DMS153 (cell line): ENCODE measurements around the gene COX18.

Source experiments
- DNase-seq: peaks from one replicate; lab custom pipeline; 2025; lab: John Stamatoyannopoulos, UW

The COX18 gene

DNA sequence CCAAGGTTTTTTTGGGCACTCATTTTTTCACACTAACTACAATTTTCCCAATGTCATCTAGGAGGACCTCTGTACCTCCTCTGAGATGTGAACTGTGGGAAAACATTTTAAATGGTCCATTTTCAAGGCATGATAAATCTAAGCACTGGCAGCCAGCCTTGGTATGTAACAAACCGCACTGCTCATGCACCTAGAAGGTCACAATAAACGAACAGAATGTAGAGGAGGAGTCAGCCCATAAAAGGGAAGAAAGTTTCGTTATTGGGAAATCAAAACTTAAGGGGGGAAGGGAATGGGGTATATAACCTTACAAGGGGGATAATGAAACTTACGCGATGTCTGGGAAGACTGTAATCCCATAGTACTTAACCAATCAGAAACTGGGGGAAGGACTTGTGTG, 16.4 kb downstream of the COX18 start:
- no peak for DNase-seq

DNA sequence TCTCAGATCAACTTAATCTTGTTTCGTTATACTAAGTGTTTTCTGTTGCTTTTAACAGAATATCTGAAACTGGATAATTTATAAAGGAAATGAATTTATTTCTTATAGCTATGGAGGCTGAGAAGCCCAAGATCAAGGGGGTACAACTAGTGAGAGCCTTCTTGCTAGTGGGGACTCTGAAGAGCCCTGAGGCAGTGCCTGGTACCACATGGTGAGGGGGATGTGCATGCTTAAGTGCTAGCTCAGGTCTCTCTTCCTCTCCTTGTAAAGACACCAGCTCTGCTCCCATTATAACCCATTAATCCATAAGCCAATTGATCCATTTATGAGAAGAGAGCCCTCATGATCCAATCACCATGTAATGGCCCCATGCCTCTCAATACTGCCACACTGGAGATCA, 17.9 kb downstream of the COX18 start:
- no peak for DNase-seq

DNA sequence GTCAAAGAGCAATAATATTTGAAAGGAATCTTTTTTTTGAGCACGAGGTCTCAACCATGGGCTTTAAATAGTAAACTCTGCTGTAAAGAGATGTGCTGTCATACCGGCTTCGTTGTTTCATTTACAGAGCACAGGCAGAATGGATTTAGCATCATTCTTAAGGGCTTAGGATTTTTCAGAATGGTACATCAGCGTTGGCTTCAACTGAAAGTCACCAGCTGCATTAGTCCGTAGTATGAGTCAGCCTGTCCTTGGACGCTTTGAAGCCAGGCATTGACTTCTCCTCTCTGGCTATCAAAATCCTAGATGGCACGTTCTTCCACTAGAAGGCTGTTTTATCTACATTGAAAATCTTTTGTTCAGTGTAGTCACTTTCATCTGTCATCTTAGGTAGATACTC, 23.6 kb downstream of the COX18 start:
- DNase-seq = no peak

DNA sequence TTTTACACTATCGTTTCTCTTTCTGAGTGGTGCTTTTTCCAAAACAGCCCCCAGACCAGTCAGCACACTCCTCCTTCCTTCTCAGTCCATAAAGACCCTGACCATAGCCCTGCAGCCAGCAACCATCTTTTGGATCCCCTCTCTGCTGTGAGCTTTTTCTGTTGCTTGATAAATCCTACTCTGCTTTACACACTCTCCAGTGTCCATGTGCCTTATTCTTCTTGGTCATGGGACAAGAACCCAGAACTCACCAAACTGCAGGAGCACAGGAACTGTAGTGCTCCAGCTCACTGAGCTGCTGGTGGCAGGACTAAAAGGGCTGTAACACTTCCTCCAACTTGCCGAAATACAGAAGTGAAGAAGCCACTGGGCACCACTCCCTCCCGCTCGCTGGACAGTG, 32.5 kb downstream of the COX18 start:
- no peak for DNase-seq

DNA sequence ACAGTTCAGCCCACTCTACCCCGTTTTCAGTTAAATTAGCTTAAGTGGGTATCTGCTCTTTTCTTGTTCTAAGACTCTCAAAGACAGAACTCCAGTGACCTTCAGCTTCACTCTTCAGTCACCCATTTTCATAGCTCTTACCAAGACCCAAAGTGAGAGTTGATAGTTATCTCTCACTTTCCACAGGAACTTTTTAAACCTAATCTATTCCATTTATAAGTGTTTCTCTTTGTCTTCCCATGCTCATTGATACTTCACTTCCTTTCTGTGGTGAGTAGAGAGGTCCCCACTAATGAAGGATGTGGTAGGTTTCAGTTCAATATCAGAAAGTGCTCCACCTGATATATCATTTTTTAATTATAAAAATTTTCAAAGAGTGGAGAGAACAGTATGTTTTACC, 33.4 kb downstream of the COX18 start:
- no peak for DNase-seq

DNA sequence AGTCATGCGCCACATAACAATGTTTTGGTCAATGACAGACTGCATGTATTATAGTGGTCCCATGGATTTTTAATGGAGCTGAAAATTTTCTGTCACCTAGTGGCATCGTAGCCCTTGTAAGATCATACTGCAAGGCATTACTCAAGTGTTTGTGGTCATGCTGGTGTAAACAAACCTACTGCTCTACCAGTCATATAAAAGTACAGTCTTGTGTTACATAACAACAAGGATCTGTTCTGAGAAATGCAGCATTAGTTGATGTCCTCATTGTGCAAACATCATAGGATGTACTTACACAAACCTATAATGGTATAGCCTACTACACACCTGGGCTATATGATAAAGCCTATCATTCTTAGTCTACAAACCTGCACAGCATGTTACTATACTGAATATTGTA, 34.6 kb downstream of the COX18 start:
- DNase-seq = no peak

DNA sequence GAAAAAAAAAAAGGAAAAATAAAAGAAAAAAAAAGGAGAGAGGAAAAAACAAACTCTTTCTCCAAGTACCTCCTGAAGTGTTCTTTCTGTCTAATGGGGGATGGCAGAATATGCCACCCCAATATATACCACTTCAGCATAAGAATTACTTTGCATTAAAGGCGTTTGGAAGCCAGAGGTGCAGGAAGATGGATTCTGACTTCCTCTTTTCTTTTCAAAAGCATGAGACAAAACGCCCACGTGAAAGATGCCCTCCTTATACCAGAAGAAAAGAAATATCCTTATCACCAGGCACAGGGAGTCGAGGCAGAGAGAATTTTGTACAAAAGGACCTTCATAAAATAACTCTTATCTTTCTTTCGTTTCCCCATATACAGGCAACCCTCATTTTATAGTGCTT, 40.9 kb downstream of the COX18 start:
- DNase-seq = no peak

DNA sequence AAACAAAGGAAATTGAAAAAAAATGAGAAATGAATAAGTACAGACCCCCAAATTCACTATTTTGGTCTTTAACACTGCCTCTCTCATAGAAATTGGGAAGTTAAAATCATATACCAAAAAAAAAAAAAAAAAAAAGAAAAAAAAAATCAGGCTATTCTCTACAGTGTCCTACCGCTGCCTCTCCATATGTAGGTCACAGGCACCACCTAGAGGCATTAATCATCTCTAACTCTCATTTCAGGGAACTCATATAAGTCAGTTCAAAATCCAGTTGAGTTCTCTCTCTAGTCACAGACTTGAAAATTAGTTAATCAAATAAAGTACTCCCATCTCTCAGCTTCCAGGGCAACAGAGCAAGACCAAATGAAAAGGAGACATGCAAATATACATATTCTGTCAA, 47.9 kb downstream of the COX18 start:
- DNase-seq = no peak

DNA sequence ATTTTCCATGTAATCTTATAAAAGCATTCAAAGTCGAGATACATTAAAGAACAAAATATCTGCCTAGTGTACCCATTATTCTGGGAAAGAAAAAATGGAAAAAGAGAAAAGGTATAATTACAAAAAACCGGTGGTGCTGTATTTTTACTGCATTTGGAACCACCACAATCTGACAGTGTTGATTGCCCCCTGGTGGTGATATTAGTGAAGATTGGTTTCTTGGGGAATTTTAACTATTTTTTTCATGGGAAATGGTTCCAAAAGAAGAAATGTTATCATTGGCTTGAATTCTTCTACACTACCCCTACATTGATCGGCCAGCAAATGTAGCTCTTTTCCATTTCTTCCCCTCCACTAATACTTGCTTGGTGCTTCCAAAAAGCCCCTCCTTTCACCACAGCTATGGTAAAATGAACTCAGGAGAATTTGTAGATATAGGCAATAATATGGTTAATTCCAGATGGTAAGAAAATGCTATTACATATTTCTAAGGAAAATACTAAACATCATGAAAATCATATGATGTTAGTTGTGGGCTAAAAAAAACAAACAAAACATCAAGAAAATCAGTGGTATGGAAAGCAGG, 50.0 kb downstream of the COX18 start:
- DNase-seq = no peak

DNA sequence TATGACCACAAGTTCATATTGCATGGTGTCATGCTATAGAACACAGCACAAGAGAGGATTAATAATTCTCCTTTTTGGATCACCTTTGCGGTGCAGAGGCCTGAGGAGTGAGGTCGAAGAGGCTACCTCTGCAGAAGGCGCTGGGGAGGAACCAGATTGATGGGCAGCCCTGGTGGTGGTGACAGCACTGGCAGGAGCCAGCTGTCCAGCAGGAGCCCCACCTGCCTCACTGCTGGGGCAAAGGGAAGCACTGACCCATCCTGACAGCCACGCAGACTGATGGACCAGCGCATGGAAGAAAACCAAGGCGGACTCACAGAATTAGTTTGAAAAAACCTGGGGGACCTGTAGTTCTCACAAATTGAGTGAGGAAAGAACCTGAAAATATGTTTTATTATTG, 50.9 kb downstream of the COX18 start:
- no peak for DNase-seq

DNA sequence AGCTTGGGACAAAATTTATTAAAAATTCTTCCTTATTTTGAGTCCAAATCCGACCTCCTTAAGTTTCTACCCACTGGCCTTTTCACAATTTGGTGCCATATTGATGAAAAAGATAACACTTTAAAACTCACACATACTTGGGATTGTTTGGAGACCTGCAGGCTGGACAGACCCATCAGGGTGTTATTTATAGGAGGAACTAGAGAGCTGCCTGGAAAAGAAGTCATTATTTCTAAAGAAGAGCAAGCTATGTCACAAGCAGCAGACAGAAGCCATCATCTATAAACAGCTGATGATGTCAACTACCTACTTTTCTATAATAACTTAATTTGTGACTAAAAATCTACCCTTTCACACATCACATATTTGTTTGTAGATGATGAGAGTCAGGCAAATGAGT, 56.2 kb downstream of the COX18 start:
- no peak for DNase-seq

DNA sequence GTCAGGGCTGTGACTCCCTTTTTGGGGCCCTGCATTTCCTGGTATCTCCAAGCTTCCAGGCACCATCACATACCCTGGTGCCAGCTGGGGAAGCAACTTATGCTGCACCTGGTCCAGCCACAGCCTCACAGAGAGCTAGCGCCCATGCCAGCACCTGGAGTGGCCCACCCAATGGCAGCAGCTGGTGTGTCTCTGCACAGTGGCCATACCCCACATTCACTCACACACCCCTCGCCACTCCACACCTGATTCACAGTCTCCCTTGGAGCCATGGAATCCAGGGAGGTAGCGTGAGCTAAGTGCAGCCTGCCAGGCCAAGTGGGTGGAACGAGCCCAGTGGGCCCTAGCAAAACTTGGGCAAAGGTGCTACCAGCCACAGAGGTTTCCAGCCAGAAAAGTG, 56.8 kb downstream of the COX18 start:
- DNase-seq = no peak

DNA sequence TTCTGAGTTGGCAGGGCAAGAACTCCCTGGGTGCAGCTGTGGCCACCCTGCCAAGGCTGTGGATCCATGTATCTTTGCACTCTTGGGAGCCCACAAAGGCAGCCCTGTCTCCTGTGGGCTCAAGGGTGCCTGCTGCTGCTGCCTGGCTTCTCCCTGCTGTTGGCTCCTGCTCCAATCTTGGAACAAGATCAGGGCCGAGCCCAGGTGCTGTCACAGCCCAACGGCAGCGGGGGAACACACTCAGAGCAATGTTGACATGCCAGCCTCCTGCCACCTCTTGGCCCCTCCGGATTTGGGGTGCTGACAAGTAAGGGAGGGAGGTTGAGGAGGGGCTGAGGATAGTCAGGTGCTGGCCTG, 57.9 kb downstream of the COX18 start:
- DNase-seq = no peak

DNA sequence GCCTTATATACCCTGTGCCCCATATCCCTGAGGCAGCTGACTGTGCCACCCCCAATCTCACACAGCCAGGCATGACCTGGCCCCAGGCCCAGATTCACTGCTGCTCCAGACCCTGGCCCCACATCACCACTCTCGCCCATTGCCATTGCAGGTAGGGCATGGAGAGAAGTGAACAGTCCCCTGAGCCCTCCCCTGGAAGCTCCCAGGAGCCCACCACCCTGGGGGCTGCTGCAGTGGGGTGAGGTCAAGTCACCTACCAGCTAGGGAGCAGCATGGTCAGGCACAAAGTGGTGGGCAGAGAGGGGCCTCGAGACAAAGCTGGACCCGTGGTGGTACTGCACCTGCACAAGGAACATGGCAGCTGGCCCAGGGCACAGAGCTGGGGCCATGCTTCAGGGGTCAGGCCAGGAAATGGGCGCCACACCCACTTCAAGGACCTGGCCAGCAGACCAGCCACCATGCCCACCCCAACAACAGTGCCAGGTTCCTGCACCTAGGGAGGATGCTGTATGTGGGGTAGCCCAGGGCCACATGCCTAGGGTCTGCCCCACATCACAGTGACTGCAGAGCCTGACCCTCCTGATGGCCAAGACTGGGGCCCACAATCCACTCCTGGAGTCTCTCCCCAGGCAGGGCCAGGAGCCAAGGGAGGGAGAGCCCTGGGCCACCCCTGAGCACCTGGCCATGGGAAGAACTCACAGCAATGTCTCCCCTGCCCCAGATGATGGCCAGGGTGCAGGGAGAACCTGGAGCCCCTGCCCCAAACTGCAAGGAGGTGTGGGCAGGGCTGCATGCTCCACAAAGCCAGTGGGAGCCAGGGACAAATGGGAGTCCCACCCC, 58.5 kb downstream of the COX18 start:
- DNase-seq = no peak

DNA sequence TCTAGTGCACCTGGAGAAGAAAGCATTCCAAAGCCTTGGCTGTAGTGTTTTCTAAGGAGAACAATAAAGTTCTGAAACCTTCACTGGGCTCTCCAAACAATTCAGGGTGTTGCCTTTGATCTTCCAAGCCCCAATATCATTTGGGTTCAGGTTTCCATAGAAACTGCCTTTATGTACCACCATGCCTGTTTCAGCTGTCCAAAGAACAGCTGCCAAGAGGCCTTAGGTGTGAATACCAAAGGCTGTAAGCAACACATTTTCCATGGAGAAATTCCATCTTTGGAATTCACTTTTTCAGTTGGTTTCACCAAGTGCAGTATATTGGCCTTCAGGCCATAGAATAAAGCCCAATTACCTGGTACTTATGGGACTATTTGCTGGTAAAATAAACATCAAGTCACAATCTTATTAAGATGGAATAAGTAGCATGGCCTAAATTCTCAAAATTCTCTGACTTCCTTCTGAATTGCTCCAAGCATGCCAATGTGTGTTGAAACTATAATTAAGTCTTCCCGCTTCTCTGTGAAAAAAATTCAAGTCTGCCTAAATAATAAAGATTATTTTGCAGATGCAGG, 61.9 kb downstream of the COX18 start:
- no peak for DNase-seq

DNA sequence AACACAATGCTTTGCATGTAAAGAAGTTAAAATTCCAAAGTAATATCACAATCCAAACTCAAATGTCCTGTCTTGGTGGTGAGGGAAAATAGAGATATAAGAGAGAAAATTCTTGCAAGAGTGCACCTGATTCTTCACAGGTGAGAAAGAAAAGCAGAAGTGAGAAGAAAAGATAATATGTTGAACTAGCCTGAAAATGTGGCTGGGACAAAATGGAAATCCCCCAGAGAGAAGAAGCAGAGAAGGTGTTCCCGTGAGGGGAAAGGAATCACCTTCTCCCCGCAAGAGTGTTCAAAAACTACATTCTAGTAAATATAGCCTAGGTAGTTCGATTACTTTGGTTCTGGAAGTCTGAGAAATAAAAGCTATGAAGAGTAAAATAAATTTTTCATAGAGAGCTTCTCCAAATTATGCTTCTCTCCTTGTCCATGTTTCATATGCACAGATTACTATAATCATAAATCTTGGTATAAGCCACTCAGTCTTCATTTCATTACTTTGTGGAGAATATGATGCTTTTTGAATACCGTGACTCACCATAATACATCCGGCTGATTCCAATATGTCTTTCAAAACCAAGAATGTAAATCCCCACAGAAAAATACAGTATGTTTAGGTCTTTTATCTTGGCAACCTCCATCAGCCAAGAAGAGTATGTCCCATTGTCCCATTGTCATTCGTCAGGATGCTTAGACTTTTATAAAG, 63.1 kb downstream of the COX18 start:
- DNase-seq = no peak

DNA sequence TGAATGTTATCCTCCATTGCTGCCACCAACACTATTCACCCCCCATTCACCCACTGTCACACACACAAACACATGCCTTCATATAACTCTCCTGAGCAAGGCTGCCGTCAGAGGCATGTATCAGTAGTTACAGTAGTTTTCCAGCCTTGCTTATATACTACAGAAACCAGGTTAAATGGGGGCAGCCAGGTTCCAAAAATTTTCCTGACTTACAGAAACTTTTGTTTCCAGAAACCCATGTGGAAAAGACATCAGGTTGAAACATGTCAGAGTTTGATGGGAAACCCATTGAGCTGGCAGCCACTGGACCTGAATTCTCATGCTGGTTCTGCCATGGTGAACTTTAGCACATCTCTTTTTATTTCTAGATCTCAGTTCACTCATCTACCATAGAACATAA, 64.0 kb downstream of the COX18 start:
- DNase-seq = no peak
